Neural progenitor cell (in vitro differentiated cells): ENCODE results near the gene CD164L2.

Experiments
- CTCF ChIP-seq: fragments of 200-600 bp; sonication (generic); IDR thresholded peaks from 2 replicates; pipeline ENCODE4 v1.5.1; 2017; ENCODE audit warnings: antibody characterized with exemption, mild to moderate bottlenecking
- EZH2 ChIP-seq: fragments of 200-600 bp; sonication (generic); IDR thresholded peaks from 2 replicates; pipeline ENCODE4 v1.6.1; 2017; ENCODE audit warnings: antibody characterized with exemption, mild to moderate bottlenecking, moderate library complexity
- EZH2phosphoT487 ChIP-seq: fragments of 200-600 bp; sonication (generic); IDR thresholded peaks from 2 replicates; pipeline ENCODE4 v1.6.1; 2017; ENCODE audit warnings: antibody characterized with exemption

DNA sequence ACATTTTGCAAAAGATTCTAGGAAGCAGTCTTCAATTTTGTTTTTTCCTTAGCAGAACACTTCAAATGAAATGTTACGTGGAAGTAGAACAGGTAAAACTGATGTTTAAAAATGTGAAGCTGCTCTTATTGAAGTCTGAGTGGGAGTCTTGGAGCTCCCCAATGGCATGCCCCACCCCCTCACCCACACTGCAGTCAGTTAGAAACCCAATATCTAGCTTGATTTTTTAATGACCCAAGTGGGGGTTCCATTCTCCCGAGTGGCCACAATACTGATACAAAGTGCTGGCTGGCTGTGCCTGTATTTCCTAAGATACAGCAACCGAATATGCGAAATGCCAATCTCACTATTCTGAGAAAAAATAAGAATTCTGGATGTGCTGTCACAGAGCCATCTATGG lies 40.6 kb upstream of the CD164L2 start:
- TF ChIP-seq CTCF: no peak
- TF ChIP-seq EZH2: no peak
- no peak for TF ChIP-seq EZH2phosphoT487
